Activated CD8-positive, alpha-beta T cell treated with anti-CD3 and anti-CD28 coated beads, Interleukin-2, amount 10 ng/mL, durations not matched to agents 7 days and 5 days (primary cell): Measurements from ENCODE around the gene IL17A. TPM values are rescaled to one million over a fixed set of nuclear protein-coding genes. Genes with fewer than 3 reads are reported as not detected.
"Not testable (repeated sequence)": the region's sequence is repeated elsewhere in the genome, so short reads cannot be mapped to it uniquely, and the experiment has no call there.

Experiments used
- ATAC-seq: fragments of 150-1000 bp; cut with Tn5 transposase; one replicate; pipeline ENCODE4 v1.10.0; 2021; ENCODE audit warnings: moderate library complexity
- CTCF ChIA-PET: fragments of 350-600 bp; sonication (Branson Sonifier 250); formaldehyde crosslinking; loops from one replicate; lab custom pipeline; 2021; ENCODE audit warnings: antibody characterized with exemption; lab: Charles Lee
- POLR2A ChIA-PET: fragments of 350-600 bp; sonication (Branson Sonifier 250); formaldehyde crosslinking; loops from one replicate; lab custom pipeline; 2021; ENCODE audit warnings: antibody characterized with exemption; lab: Charles Lee
- DNase-seq: peaks from one replicate; pipeline ENCODE4 v3.0.0-alpha.2; 2020
- H3K27ac Mint-ChIP-seq: one replicate; pipeline ENCODE4 v1.8.0; 2021; ENCODE audit warnings: mild to moderate bottlenecking, mixed read lengths
- H3K27me3 Mint-ChIP-seq: one replicate; pipeline ENCODE4 v1.8.0; 2021; ENCODE audit warnings: low read depth, mixed read lengths
- H3K36me3 Mint-ChIP-seq: one replicate; pipeline ENCODE4 v1.8.0; 2021; ENCODE audit warnings: low read depth, mixed read lengths
- H3K4me1 Mint-ChIP-seq: one replicate; pipeline ENCODE4 v1.8.0; 2021; ENCODE audit warnings: low read depth, mixed read lengths
- H3K4me3 Mint-ChIP-seq: one replicate; pipeline ENCODE4 v1.8.0; 2021; ENCODE audit warnings: mild to moderate bottlenecking, mixed read lengths
- H3K9me3 Mint-ChIP-seq: one replicate; pipeline ENCODE4 v1.8.0; 2022; ENCODE audit warnings: mixed read lengths; ENCODE audit not compliant: insufficient read depth
- total RNA-seq, 2 experiments: library from RNA; stranded (reverse); gene quantifications; one replicate each; pipeline ENCODE4 v1.2.3, GENCODE V29; 2021

IL17A gene
- total RNA-seq, 2 experiments from 2014 or later = not detected

GRCh38 chr6:52200088-52200487 is 13.9 kb downstream of the IL17A start:
- H3K27ac Mint-ChIP-seq, ATAC-seq, H3K4me3 Mint-ChIP-seq, POLR2A ChIA-PET, H3K36me3 Mint-ChIP-seq, H3K4me1 Mint-ChIP-seq, CTCF ChIA-PET, DNase-seq: not testable (repeated sequence)
- H3K9me3 Mint-ChIP-seq = peaks cover 23% of the 10 kb centered on the region
- H3K27me3 Mint-ChIP-seq = peaks cover 20% of the 10 kb centered on the region

GRCh38 chr6:52201046-52201445 is 14.9 kb downstream of the IL17A start:
- ATAC-seq (no peak), DNase-seq (no peak)
- H3K27me3 Mint-ChIP-seq = peaks cover 19% of the 10 kb centered on the region
- H3K27ac Mint-ChIP-seq = no peak overlapping the region
- H3K36me3 Mint-ChIP-seq = no peaks in the 10 kb centered on the region
- POLR2A ChIA-PET = no interaction called here
- CTCF ChIA-PET = no interaction called here
- H3K9me3 Mint-ChIP-seq = peaks cover 23% of the 10 kb centered on the region
- H3K4me3 Mint-ChIP-seq = no peak overlapping the region
- no peaks in the 10 kb centered on the region for H3K4me1 Mint-ChIP-seq

DNA sequence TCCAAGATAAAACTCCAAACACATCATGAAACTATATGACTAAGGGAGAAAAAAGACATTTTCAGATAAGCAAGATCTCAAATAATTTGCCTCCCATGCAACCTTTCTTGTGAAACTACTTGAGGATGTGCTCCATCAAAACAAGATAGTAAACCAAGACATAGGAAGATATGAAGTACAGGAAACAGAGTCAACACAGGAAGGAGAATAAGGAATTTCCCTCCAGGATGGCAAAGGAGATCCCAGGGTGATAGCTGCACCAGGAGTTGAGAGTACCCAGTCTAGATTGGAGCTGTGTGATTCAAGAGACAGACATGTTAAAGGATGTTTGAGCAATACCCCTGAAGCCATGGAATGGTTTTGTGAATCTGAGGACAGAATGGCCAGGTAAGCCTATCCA is 15.3 kb downstream of the IL17A start:
- DNase-seq (no peak), ATAC-seq (no peak)
- H3K4me1 Mint-ChIP-seq = no peaks in the 10 kb centered on the region
- H3K4me3 Mint-ChIP-seq = no peak overlapping the region
- H3K36me3 Mint-ChIP-seq = no peaks in the 10 kb centered on the region
- peaks cover 19% of the 10 kb centered on the region for H3K27me3 Mint-ChIP-seq
- H3K9me3 Mint-ChIP-seq = peaks cover 23% of the 10 kb centered on the region
- ChIA-PET CTCF (no interaction called here), POLR2A (no interaction called here)
- no peak overlapping the region for H3K27ac Mint-ChIP-seq

DNA sequence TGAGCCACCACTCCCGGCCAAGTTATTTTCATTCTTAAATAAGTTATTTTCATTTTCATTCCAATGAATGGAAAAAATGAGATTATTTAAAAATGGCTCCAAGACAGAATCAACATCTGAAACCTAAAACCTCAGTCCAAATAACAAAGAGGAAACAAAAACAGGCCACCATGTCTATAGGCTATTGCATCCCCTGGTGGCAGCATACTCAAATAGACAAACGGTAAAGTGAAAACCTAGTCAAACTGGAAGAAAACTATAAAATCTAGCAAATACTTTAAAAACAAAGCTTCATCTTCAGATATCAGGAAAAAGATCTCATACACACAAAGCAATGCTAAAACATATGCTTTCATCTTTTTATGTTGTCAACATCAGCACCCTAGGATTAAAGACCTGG is 20.9 kb downstream of the IL17A start:
- Mint-ChIP-seq H3K4me3 (no peak overlapping the region), H3K36me3 (no peaks in the 10 kb centered on the region), H3K27me3 (peaks cover 38% of the 10 kb centered on the region), H3K27ac (no peak overlapping the region), H3K9me3 (no peaks in the 10 kb centered on the region), H3K4me1 (no peaks in the 10 kb centered on the region)
- ChIA-PET POLR2A (no interaction called here), CTCF (no interaction called here)
- no peak for ATAC-seq
- DNase-seq = no peak

GRCh38 chr6:52208612-52209011 is 22.4 kb downstream of the IL17A start:
- Mint-ChIP-seq H3K4me1 (no peaks in the 10 kb centered on the region), H3K36me3 (no peaks in the 10 kb centered on the region), H3K27me3 (peaks cover 47% of the 10 kb centered on the region), H3K9me3 (no peaks in the 10 kb centered on the region), H3K4me3 (no peak overlapping the region), H3K27ac (no peak overlapping the region)
- ATAC-seq (no peak), DNase-seq (no peak)
- POLR2A ChIA-PET = no interaction called here
- CTCF ChIA-PET = interaction anchor here (1.0 to 1.3 kb wide), 2 partner anchors 32 to 41 kb away, joined by 3 read pairs; no protein-coding TSS in a partner anchor

DNA sequence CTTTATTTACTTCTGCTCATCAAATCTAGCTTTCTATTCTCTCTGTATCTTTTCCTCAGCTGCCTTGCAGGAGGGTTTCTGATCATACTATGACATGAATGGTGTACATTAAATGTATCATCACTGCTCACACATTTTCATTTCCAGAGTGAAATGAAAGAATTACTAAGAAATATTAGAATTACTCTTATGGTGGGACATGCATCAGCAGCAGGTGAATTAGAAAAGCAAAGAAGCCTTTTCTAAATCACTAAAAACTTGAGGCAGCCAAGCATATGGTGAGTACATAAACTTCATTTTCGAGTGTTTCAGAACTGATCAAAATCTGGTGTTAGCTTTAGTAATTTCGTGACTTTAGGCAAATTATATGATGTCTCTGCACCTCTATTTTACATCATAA is 23.6 kb downstream of the IL17A start:
- POLR2A ChIA-PET = no interaction called here
- Mint-ChIP-seq H3K9me3 (no peaks in the 10 kb centered on the region), H3K27me3 (peaks cover 45% of the 10 kb centered on the region), H3K4me1 (no peaks in the 10 kb centered on the region), H3K36me3 (no peaks in the 10 kb centered on the region), H3K4me3 (no peak overlapping the region), H3K27ac (no peak overlapping the region)
- ATAC-seq = no peak
- DNase-seq = no peak
- CTCF ChIA-PET = interaction anchor here (1.3 kb wide), 1 partner anchor 40 kb away, joined by 3 read pairs; no protein-coding TSS in a partner anchor

DNA sequence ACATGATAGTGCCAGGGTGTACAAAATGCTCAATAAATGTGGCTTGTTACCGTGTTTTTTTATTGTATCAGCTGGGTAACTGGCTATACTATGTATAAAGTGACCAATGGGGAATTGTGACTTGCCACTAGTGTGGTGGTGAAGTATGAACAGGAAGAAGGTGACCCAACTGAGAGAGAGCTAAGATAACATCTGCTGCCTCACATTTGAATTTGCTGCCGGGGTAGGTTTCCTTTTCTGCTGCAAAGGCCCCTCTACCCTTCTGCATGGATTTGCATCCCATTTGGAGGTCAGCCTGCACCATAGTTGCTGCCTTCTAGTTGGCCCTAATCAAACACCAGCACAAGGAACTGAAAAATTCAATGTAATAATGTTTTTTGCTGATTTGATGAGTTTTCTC is 24.1 kb downstream of the IL17A start:
- no peaks in the 10 kb centered on the region for H3K4me1 Mint-ChIP-seq
- H3K27ac Mint-ChIP-seq = no peak overlapping the region
- CTCF ChIA-PET = no interaction called here
- H3K9me3 Mint-ChIP-seq = no peaks in the 10 kb centered on the region
- H3K27me3 Mint-ChIP-seq = peaks cover 45% of the 10 kb centered on the region
- H3K36me3 Mint-ChIP-seq = no peaks in the 10 kb centered on the region
- POLR2A ChIA-PET = no interaction called here
- H3K4me3 Mint-ChIP-seq = no peak overlapping the region
- no peak for DNase-seq
- ATAC-seq = no peak

DNA sequence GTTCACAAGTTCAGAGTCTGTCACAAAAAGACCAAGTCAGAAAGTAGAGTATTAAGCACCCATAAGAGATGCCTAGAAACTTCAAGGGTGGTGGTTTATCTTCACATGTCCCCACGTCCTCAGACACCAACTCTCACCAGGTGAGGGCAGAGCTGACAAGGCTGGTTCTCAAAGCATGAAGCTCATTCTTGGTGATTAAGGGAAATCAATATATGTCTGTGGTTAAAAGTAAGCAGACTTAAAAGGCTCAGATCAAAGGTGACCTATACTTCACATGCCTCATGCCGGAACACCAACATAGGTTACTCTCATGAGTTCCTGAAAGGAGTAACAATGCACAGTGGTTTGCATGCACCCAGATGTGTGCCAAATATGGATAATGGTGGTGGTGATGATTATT is 27.0 kb downstream of the IL17A start:
- POLR2A ChIA-PET = interaction anchor here (0.7 kb wide), 1 partner anchor 55 kb away, joined by 3 read pairs; no protein-coding TSS in a partner anchor
- Mint-ChIP-seq H3K4me3 (no peak overlapping the region), H3K9me3 (no peaks in the 10 kb centered on the region), H3K27me3 (peaks cover 41% of the 10 kb centered on the region), H3K4me1 (no peaks in the 10 kb centered on the region), H3K36me3 (no peaks in the 10 kb centered on the region), H3K27ac (no peak overlapping the region)
- ATAC-seq = peak; percentile 33
- DNase-seq = no peak
- CTCF ChIA-PET = interaction anchor here (1.0 to 3.0 kb wide), 2 partner anchors 15 to 50 kb away, joined by 3 to 16 read pairs; no protein-coding TSS in a partner anchor

DNA sequence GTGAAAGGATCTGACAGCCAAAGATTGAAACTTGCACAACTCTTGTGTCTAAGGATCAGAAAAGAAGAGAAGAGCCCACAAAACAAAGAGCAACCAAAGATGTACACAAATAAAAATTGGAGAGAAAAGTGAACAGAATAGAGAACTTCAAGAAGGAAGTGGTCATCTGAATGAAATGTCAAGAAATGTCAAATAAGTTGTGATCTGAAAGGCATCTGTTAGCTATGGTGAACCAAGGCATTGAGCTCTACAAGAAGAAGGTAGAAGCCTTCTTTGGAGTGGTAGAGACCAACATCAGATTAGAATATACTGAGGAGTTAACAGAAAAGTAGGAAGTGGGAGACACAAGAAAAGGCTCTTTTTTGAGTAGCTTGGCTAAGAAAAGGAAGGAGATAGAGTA is 29.6 kb downstream of the IL17A start:
- Mint-ChIP-seq H3K9me3 (no peaks in the 10 kb centered on the region), H3K27me3 (peaks cover 39% of the 10 kb centered on the region), H3K4me1 (no peaks in the 10 kb centered on the region), H3K27ac (no peak overlapping the region), H3K36me3 (no peaks in the 10 kb centered on the region), H3K4me3 (no peak overlapping the region)
- ChIA-PET CTCF (no interaction called here), POLR2A (no interaction called here)
- ATAC-seq (no peak), DNase-seq (no peak)

GRCh38 chr6:52216932-52217575 is 30.9 kb downstream of the IL17A start:
- ChIA-PET CTCF (no interaction called here), POLR2A (no interaction called here)
- Mint-ChIP-seq H3K36me3 (no peaks in the 10 kb centered on the region), H3K4me1 (peaks cover 7% of the 10 kb centered on the region), H3K27ac (no peak overlapping the region), H3K9me3 (no peaks in the 10 kb centered on the region), H3K27me3 (peaks cover 38% of the 10 kb centered on the region), H3K4me3 (no peak overlapping the region)
- DNase-seq = no peak
- no peak for ATAC-seq

- ChIA-PET POLR2A (no interaction called here), CTCF (no interaction called here)
- no peak for ATAC-seq
- Mint-ChIP-seq H3K36me3 (no peaks in the 10 kb centered on the region), H3K27ac (no peak overlapping the region), H3K27me3 (peaks cover 36% of the 10 kb centered on the region), H3K9me3 (no peaks in the 10 kb centered on the region), H3K4me1 (peaks cover 7% of the 10 kb centered on the region), H3K4me3 (no peak overlapping the region)
- no peak for DNase-seq
These were observed 31.6 kb downstream of the IL17A start for GRCh38 chr6:52217761-52218160.

DNA sequence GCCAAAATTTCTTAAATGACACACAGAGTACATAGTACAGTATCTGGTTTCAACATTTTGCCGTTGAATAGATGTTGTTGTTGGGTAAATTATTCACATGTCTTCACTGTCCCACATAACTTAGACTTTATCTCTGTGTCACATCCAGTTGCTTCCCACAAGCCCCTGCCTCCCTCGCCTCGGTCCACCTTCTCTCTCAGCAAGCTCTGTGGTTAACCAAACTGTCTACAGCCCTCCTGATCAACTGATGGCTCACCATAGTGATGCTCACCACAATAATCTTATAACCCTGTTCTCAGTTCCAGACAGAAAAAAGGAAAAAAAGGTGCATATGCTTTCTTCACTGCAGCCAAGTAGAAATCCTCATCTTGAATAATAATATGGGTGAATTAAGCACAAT is 35.1 kb downstream of the IL17A start:
- ChIA-PET POLR2A (no interaction called here), CTCF (interaction anchor here (1.1 kb wide), 1 partner anchor 59 kb away, joined by 3 read pairs; no protein-coding TSS in a partner anchor)
- no peaks in the 10 kb centered on the region for H3K9me3 Mint-ChIP-seq
- no peaks in the 10 kb centered on the region for H3K36me3 Mint-ChIP-seq
- no peak overlapping the region for H3K4me3 Mint-ChIP-seq
- peaks cover 7% of the 10 kb centered on the region for H3K4me1 Mint-ChIP-seq
- no peak overlapping the region for H3K27ac Mint-ChIP-seq
- H3K27me3 Mint-ChIP-seq = peaks cover 58% of the 10 kb centered on the region
- DNase-seq (peak; percentile 44), ATAC-seq (peak; percentile 67)
